AML-193 (cell line): ENCODE results near the gene EVI2B.
A peak's percentile ranks its signal among the peaks of the same experiment; 100 is the strongest.
"Not testable (repeated sequence)": the region's sequence is repeated elsewhere in the genome, so short reads cannot be mapped to it uniquely, and the experiment has no call there.

Source experiments
- DNase-seq, 2 experiments: peaks; one replicate each; lab custom pipeline; 2025; lab: John Stamatoyannopoulos, UW

EVI2B gene

DNA sequence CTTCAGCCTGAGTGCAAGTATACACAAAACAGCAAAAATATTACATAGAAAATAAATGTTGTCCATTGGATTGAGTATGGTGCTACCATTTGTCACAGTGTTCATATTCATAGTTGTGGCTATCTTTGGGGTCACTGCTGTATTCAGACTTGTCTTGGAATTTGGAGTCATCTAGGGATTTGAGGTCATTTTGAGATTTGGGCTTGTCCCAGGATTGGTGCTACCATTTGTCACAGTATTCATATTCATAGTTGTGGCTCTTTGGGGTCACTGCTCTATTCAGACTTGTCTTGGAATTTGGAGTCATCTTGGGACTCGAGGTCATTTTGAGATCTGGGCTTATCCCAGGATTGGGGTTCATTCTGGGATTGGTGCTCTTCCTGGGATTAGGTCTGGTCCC lies 41.6 kb downstream of the EVI2B start:
- no peak for DNase-seq

DNA sequence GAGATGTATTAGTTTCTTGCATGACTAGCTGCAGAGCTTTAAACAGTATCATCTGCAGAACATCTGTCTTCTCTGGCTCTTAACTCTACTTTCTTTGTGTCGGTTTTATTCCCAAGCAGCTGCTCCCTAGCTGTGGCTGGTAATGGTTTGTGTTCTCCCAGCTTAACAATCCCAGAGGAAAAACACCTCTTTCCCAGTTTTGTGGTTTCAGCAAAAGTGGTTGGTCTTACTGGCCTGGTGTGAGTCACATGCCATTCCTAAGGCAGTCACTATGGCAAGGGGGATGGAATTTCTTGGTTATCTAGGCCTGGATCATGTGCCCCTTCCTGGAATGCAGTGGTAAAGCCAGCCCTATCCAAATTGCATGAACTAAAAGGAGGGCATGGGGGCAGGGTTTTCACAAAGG lies 44.3 kb downstream of the EVI2B start:
- DNase-seq, result no peak

DNA sequence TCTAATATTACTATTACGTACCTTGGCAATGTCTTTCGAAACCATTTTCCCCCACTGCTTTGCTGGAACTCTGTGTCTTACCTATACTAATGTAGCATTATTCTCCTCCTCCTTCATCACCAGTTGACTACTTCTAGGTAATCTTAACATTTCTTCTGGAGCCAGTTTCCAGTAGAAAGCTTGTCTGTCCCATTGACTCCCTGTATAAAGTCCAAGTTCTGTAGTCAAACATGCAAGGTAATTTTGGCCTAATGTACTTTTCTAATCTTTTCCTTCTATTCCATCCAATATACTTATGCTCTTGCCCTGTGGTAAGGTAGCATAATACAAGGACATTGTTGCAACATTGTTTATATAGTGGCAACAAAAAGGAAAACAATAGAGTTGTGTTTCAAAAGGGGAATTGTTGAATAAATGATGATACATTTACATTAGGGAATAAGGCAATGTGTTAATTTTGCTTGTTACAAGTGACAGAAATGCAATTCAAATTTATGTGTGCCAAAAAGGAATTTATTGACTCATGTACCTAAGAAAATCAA lies 44.7 kb downstream of the EVI2B start:
- no peak for DNase-seq

DNA sequence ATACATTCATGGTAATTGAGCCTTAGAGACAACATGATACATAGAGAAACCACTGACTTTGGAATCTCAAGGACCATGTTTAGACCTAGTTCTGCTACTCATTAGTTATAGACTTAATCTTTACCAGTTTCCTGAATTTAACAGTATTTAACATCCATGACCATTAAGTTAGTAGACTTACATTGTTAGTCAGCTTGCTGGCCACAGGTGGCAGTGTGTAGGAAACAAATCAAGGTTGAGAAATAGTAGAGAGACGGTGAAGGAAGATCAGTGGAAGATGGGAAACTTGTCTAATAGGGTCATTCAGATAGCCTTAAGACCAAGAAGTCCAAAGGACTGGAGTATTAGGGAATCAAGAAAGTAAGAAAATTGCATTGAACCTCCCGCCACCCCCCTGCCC lies 47.8 kb downstream of the EVI2B start:
- peak in 1 of 2 experiments; percentile 21 for DNase-seq

DNA sequence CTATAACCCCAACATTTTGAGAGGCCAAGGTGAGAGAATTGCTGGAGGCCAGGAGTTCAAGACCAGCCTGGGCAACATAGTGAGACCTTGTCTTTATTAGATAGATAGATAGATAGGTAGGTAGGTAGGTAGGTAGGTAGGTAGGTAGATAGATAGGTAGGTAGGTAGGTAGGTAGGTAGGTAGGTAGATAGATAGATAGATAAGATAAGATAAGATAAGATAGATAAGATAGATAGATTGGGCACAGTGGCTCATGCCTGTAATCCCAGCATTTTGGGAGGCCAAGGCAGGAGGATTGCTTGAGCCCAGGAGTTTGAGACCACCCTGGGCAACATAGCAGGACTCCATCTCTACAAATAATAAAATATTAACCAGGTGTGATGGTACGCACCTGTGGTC lies 50.9 kb downstream of the EVI2B start:
- not testable (repeated sequence) for DNase-seq

DNA sequence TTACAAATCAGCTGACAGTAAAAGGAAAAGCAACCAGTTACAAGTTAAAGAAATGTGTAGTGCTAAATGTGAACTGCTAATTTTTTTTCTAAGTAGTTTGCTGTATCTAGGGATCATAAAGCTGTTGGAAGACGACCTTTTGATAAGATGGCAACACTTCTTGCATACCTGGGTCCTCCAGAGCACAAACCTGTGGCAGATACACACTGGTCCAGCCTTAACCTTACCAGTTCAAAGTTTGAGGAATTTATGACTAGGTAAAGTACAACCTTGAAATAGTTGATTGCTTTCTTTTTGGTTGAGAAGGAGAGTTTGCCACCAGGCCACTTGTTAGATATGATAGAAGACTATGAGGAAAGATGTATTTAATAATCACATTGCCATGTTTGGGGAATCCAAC lies 52.3 kb downstream of the EVI2B start:
- DNase-seq, result no peak

DNA sequence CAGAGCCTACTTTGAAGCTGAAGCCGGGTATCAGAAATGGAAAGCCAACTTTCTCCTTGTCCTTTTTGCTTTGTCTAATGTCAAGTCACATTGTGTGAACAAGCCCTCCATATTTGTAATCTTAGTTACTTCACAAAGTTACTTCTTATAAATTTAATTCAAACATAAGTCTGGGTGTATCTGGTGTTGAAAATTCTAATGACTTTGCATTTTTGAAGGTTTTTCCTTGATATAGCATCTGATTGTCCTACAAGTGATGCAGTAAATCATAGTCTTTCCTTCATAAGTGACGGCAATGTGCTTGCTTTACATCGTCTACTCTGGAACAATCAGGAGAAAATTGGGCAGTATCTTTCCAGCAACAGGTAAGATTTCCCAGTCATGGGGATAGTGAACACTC lies 53.7 kb downstream of the EVI2B start:
- DNase-seq, result no peak

DNA sequence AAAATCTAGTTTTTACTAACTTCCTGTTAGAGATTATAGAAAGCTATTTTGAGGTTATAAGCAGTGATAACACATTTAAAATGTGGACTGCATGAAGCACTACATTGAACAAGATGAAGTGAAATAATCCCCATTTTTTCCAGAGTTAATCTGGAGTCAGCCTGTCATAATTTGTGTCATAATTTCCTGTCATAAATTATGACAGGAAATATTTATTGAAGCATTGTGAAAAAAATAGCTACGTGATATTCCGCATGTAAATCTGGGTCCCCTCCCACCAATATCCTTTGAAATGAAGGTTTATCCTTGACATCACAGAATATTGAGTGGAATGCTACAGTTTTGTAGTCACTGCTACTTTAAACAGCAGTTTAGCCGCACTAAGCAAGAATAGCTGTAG lies 56.9 kb downstream of the EVI2B start:
- no peak for DNase-seq

DNA sequence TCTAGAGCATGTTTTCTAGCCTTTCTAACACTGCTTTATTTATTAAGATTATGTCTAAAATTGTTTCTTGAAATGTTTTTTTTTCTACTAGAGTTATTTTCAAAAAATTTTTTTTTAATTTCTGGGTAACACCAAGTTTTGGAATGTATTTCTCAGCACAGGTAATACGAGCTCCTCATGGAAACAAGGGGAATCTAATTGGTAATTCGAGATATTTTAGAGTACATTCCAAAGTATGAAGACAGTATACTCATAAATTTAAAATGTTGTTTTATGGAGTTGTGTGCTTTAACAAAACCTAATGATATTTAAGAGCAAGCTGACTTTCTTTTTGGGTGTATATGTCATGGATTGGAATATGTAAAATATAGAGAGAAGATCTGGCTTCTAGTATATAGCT lies 59.2 kb downstream of the EVI2B start:
- DNase-seq, result no peak
